DOHH2 (cell line): Measurements from ENCODE around the gene NUAK2.

Experiments used
- H3F3A ChIP-seq: fragments of 200-600 bp; sonication (generic), shearing (Covaris generic); 2 replicates; pipeline ENCODE4 v1.6.0; 2016; ENCODE audit warnings: antibody characterized with exemption, mild to moderate bottlenecking; ENCODE audit not compliant: control insufficient read depth, insufficient read depth
- H3K27ac ChIP-seq: fragments of 200-600 bp; sonication (generic); 2 replicates; pipeline ENCODE4 v1.5.1; 2014; ENCODE audit warnings: low read depth, mild to moderate bottlenecking, low read length, moderate library complexity
- H3K27me3 ChIP-seq: fragments of 200-600 bp; sonication (generic); 2 replicates; pipeline ENCODE4 v1.6.1; 2014; ENCODE audit warnings: mild to moderate bottlenecking, low read length, mixed read lengths; ENCODE audit not compliant: control insufficient read depth
- H3K36me3 ChIP-seq: fragments of 200-600 bp; sonication (generic); 2 replicates; pipeline ENCODE4 v1.6.1; 2014; ENCODE audit warnings: mild to moderate bottlenecking, low read length, moderate library complexity, mixed read lengths; ENCODE audit not compliant: control insufficient read depth
- H3K4me1 ChIP-seq: fragments of 200-600 bp; sonication (generic); 2 replicates; pipeline ENCODE4 v1.6.1; 2014; ENCODE audit warnings: mild to moderate bottlenecking, low read length, mixed read lengths; ENCODE audit not compliant: control insufficient read depth
- H3K4me2 ChIP-seq: fragments of 200-600 bp; sonication (generic); 2 replicates; pipeline ENCODE4 v1.6.0; 2014; ENCODE audit warnings: mild to moderate bottlenecking, low read length, moderate library complexity
- H3K4me3 ChIP-seq: fragments of 200-600 bp; sonication (generic); 2 replicates; pipeline ENCODE4 v1.5.1; 2014; ENCODE audit warnings: mild to moderate bottlenecking, low read length, mixed read lengths
- H3K79me2 ChIP-seq: fragments of 200-600 bp; sonication (generic); 2 replicates; pipeline ENCODE4 v1.6.1; 2014; ENCODE audit warnings: mild to moderate bottlenecking, low read length, mixed read lengths; ENCODE audit not compliant: control insufficient read depth
- H3K9me2 ChIP-seq: fragments of 200-600 bp; sonication (generic); replicated peaks from 2 replicates; pipeline ENCODE4 v1.6.1; 2014; ENCODE audit warnings: mild to moderate bottlenecking, low read length, mixed read lengths; ENCODE audit not compliant: control insufficient read depth
- H3K9me3 ChIP-seq: fragments of 200-600 bp; sonication (generic); 2 replicates; pipeline ENCODE4 v1.6.1; 2014; ENCODE audit warnings: antibody characterized with exemption, low read length, mixed read lengths; ENCODE audit not compliant: control insufficient read depth, insufficient read depth
- H4K20me1 ChIP-seq: fragments of 200-600 bp; sonication (generic); 2 replicates; pipeline ENCODE4 v1.6.0; 2014; ENCODE audit warnings: low read depth, mild to moderate bottlenecking, antibody characterized with exemption, low read length, moderate library complexity; ENCODE audit not compliant: control insufficient read depth, insufficient read depth
- CTCF ChIP-seq: fragments of 200-600 bp; sonication (generic); IDR thresholded peaks from one replicate; pipeline ENCODE4 v1.5.1; 2014; ENCODE audit warnings: antibody characterized with exemption, mild to moderate bottlenecking, low read depth, low read length; ENCODE audit not compliant: poor library complexity, severe bottlenecking
- EZH2phosphoT487 ChIP-seq: fragments of 200-600 bp; sonication (generic); IDR thresholded peaks from 2 replicates; pipeline ENCODE4 v1.6.1; 2017; ENCODE audit warnings: borderline replicate concordance, mild to moderate bottlenecking, antibody characterized with exemption, low read length, moderate library complexity, mixed read lengths

NUAK2 gene

GRCh38 chr1:205309741-205310140 is 11.8 kb downstream of the NUAK2 start:
- H3K9me2 ChIP-seq = no peaks in the 10 kb centered on the region
- H4K20me1 ChIP-seq = no peaks in the 10 kb centered on the region
- TF ChIP-seq CTCF (no peak), EZH2phosphoT487 (no peak)
- peaks cover 52% of the 10 kb centered on the region for H3K79me2 ChIP-seq
- H3K4me2 ChIP-seq = no peak overlapping the region
- no peak overlapping the region for H3K27ac ChIP-seq
- peaks cover 80% of the 10 kb centered on the region for H3K36me3 ChIP-seq
- peaks cover 4% of the 10 kb centered on the region for H3F3A ChIP-seq
- H3K27me3 ChIP-seq = no peaks in the 10 kb centered on the region
- H3K4me1 ChIP-seq = peaks cover 40% of the 10 kb centered on the region
- no peaks in the 10 kb centered on the region for H3K9me3 ChIP-seq
- H3K4me3 ChIP-seq = no peak overlapping the region

GRCh38 chr1:205306929-205307566 is 14.5 kb downstream of the NUAK2 start:
- Histone ChIP-seq H3K4me2 (no peak overlapping the region), H3K27ac (no peak overlapping the region), H3F3A (peaks cover 4% of the 10 kb centered on the region; the same call in 1 of the 2 replicates), H3K27me3 (no peaks in the 10 kb centered on the region), H3K9me2 (no peaks in the 10 kb centered on the region), H3K4me3 (no peak overlapping the region), H3K36me3 (peaks cover 94% of the 10 kb centered on the region), H3K9me3 (no peaks in the 10 kb centered on the region), H3K79me2 (peaks cover 28% of the 10 kb centered on the region), H3K4me1 (peaks cover 23% of the 10 kb centered on the region), H4K20me1 (no peaks in the 10 kb centered on the region)
- no peak for TF ChIP-seq CTCF
- no peak for TF ChIP-seq EZH2phosphoT487

- H3K79me2 ChIP-seq = peaks cover 10% of the 10 kb centered on the region
- H4K20me1 ChIP-seq = no peaks in the 10 kb centered on the region
- peaks cover 79% of the 10 kb centered on the region for H3K36me3 ChIP-seq
- H3K9me2 ChIP-seq = no peaks in the 10 kb centered on the region
- no peaks in the 10 kb centered on the region for H3K27me3 ChIP-seq
- H3K27ac ChIP-seq = no peak overlapping the region
- H3K9me3 ChIP-seq = no peaks in the 10 kb centered on the region
- H3K4me3 ChIP-seq = no peak overlapping the region
- TF ChIP-seq EZH2phosphoT487 (no peak), CTCF (no peak)
- H3K4me1 ChIP-seq = peaks cover 34% of the 10 kb centered on the region
- peaks cover 14% of the 10 kb centered on the region for H3F3A ChIP-seq
- H3K4me2 ChIP-seq = no peak overlapping the region
Observed at GRCh38 chr1:205304695-205305070, 16.9 kb downstream of the NUAK2 start.
